H1 (cell line): Measurements from ENCODE around the gene PANX2. TPM values are rescaled to one million over a fixed set of nuclear protein-coding genes. Genes with fewer than 3 reads are reported as not detected.
A peak's percentile ranks its signal among the peaks of the same experiment; 100 is the strongest.

Source experiments
- CTCF ChIA-PET: fragments of 300-600 bp; sonication (Branson Sonifier 250); formaldehyde crosslinking; loops from one replicate; lab custom pipeline; 2021; ENCODE audit not compliant: partially characterized antibody; lab: Charles Lee
- POLR2A ChIA-PET: fragments of 300-600 bp; sonication (Branson Sonifier 250); formaldehyde crosslinking; loops from one replicate; lab custom pipeline; 2021; ENCODE audit warnings: inconsistent platforms; ENCODE audit not compliant: partially characterized antibody; lab: Charles Lee
- DNase-seq, 2 experiments: peaks; one replicate each; pipeline versions ENCODE4 v3.0.0 to v3.0.0-alpha.2; 2010 to 2022; ENCODE audit warnings: low spot score in 2 of 2, low read depth in 1 of 2, mixed read lengths in 1 of 2
- FAIRE-seq: peaks from 2 replicates; lab custom pipeline; 2011; peaks lifted over from hg19 to GRCh38; lab: Jason Lieb, UNC
- H2AFZ ChIP-seq: 2 replicates; pipeline ENCODE4 v1.8.1; 2012; ENCODE audit warnings: low read length, inconsistent platforms
- H2AK5ac ChIP-seq: 2 replicates; pipeline ENCODE4 v1.6.1; 2013; ENCODE audit warnings: low read depth, low read length
- H2BK120ac ChIP-seq: replicated peaks from 2 replicates; pipeline ENCODE3; 2013; ENCODE audit warnings: low read depth, low read length, inconsistent platforms
- H2BK12ac ChIP-seq: 2 replicates; pipeline ENCODE4 v1.6.1; 2013; ENCODE audit warnings: low read depth, low read length
- H2BK15ac ChIP-seq: 2 replicates; pipeline ENCODE4 v1.6.1; 2013; ENCODE audit warnings: low read length
- H2BK20ac ChIP-seq: 2 replicates; pipeline ENCODE4 v1.6.1; 2013; ENCODE audit warnings: low read length
- H2BK5ac ChIP-seq: 2 replicates; pipeline ENCODE4 v1.6.1; 2013; ENCODE audit warnings: low read depth, low read length
- H3K14ac ChIP-seq: 2 replicates; pipeline ENCODE4 v1.6.1; 2013; ENCODE audit warnings: inconsistent platforms; ENCODE audit not compliant: insufficient read length
- H3K18ac ChIP-seq: 2 replicates; pipeline ENCODE4 v1.6.1; 2013; ENCODE audit warnings: low read length; ENCODE audit errors: extremely low read depth
- H3K23ac ChIP-seq: 2 replicates; pipeline ENCODE4 v1.6.1; 2013; ENCODE audit warnings: inconsistent platforms; ENCODE audit not compliant: insufficient read length
- H3K23me2 ChIP-seq: 2 replicates; pipeline ENCODE4 v1.6.1; 2013; ENCODE audit warnings: low read depth, low read length
- H3K27ac ChIP-seq: 2 replicates; pipeline ENCODE4 v1.6.1; 2011; ENCODE audit warnings: low read depth, low read length, inconsistent platforms
- H3K27me3 ChIP-seq, 4 experiments: replicated peaks in 1 of 4; 1 replicate in 1 of 4; 2 replicates in 3 of 4; pipeline versions ENCODE4 v1.6.1 to v1.8.1; 2011 to 2013; ENCODE audit warnings: low read length in 3 of 4, mild to moderate bottlenecking in 3 of 4, inconsistent platforms in 2 of 4, mixed read lengths in 2 of 4, moderate library complexity in 1 of 4; ENCODE audit not compliant: control insufficient read depth in 3 of 4, insufficient read depth in 3 of 4; ENCODE audit errors: extremely low read depth in 1 of 4
- H3K36me3 ChIP-seq, 4 experiments: 2 replicates each; pipeline versions ENCODE4 v1.6.1 to v1.8.1; 2011 to 2013; ENCODE audit warnings: mild to moderate bottlenecking in 4 of 4, low read length in 3 of 4, moderate library complexity in 2 of 4, control low read depth in 1 of 4, inconsistent platforms in 1 of 4; ENCODE audit not compliant: insufficient read depth in 4 of 4, control insufficient read depth in 2 of 4
- H3K4ac ChIP-seq: replicated peaks from 2 replicates; pipeline ENCODE3; 2013; ENCODE audit warnings: low read length, low read depth, mixed read lengths, inconsistent platforms; ENCODE audit not compliant: insufficient read length
- H3K4me1 ChIP-seq, 4 experiments: replicated peaks in 1 of 4; 1 replicate in 1 of 4; 2 replicates in 3 of 4; pipeline versions ENCODE4 v1.6.1 to v1.8.1; 2011 to 2013; ENCODE audit warnings: low read length in 3 of 4, inconsistent platforms in 2 of 4, mixed read lengths in 1 of 4; ENCODE audit not compliant: insufficient read depth in 4 of 4, control insufficient read depth in 3 of 4
- H3K4me2 ChIP-seq, 2 experiments: 2 replicates each; pipeline versions ENCODE4 v1.6.1 to v1.8.1; 2011 to 2013; ENCODE audit warnings: low read depth in 2 of 2, low read length in 2 of 2, control low read depth in 1 of 2, inconsistent platforms in 1 of 2, mild to moderate bottlenecking in 1 of 2; ENCODE audit not compliant: insufficient read depth in 1 of 2
- H3K4me3 ChIP-seq, 4 experiments: fragments of 200-600, 300-600 bp in 1 of 4; sonication (generic), shearing (Covaris generic), sonication (Bioruptor Twin) in 1 of 4; 2 replicates each; pipeline versions ENCODE4 v1.5.1 to v1.8.1; 2011 to 2016; ENCODE audit warnings: low read length in 4 of 4, low read depth in 3 of 4, control low read depth in 2 of 4, inconsistent platforms in 2 of 4, mild to moderate bottlenecking in 2 of 4, mixed read lengths in 1 of 4, moderate library complexity in 1 of 4; ENCODE audit not compliant: insufficient read depth in 2 of 4; ENCODE audit errors: extremely low read depth in 1 of 4
- H3K56ac ChIP-seq: replicated peaks from 2 replicates; pipeline ENCODE3; 2013; ENCODE audit warnings: low read depth, mild to moderate bottlenecking, mixed read lengths, low read length, inconsistent platforms; ENCODE audit not compliant: insufficient read length
- H3K79me1 ChIP-seq: 2 replicates; pipeline ENCODE4 v1.6.1; 2013; ENCODE audit warnings: low read depth, low read length, control low read depth
- H3K79me2 ChIP-seq, 2 experiments: 2 replicates each; pipeline versions ENCODE4 v1.6.1 to v1.8.1; 2012 to 2013; ENCODE audit warnings: low read length in 2 of 2, mild to moderate bottlenecking in 2 of 2, inconsistent platforms in 1 of 2; ENCODE audit not compliant: insufficient read depth in 2 of 2, control insufficient read depth in 1 of 2
- H3K9ac ChIP-seq, 4 experiments: replicated peaks in 1 of 4; 1 replicate in 1 of 4; 2 replicates in 3 of 4; pipeline versions ENCODE4 v1.6.1 to v1.8.1; 2011 to 2013; ENCODE audit warnings: low read depth in 3 of 4, low read length in 3 of 4, control low read depth in 2 of 4, mild to moderate bottlenecking in 2 of 4, moderate library complexity in 2 of 4, inconsistent platforms in 1 of 4; ENCODE audit errors: extremely low read depth in 1 of 4
- H3K9me3 ChIP-seq, 2 experiments: 2 replicates each; pipeline versions ENCODE4 v1.6.1 to v1.8.1; 2012 to 2013; ENCODE audit warnings: mild to moderate bottlenecking in 2 of 2, moderate library complexity in 2 of 2, control low read depth in 1 of 2, inconsistent platforms in 1 of 2, low read depth in 1 of 2, low read length in 1 of 2, mixed read lengths in 1 of 2; ENCODE audit not compliant: insufficient read depth in 2 of 2
- H4K20me1 ChIP-seq, 2 experiments: replicated peaks in 1 of 2; 2 replicates each; pipeline versions ENCODE3 to v1.8.1; 2011 to 2013; ENCODE audit warnings: inconsistent platforms in 2 of 2, low read length in 2 of 2, mild to moderate bottlenecking in 1 of 2; ENCODE audit not compliant: insufficient read depth in 2 of 2, control insufficient read depth in 1 of 2
- H4K5ac ChIP-seq: 2 replicates; pipeline ENCODE4 v1.6.1; 2013; ENCODE audit warnings: low read length, low read depth, mixed read lengths, inconsistent platforms; ENCODE audit not compliant: insufficient read length
- H4K8ac ChIP-seq: 2 replicates; pipeline ENCODE4 v1.8.0; 2013; ENCODE audit warnings: mild to moderate bottlenecking, moderate library complexity, low read length, inconsistent platforms; ENCODE audit not compliant: insufficient read depth; ENCODE audit errors: extremely low read depth
- H4K91ac ChIP-seq: replicated peaks from 2 replicates; pipeline ENCODE3; 2013; ENCODE audit warnings: low read length, mixed read lengths, inconsistent platforms; ENCODE audit not compliant: insufficient read length
- CEBPB ChIP-seq: IDR thresholded peaks from 2 replicates; pipeline ENCODE4 v1.6.1; 2012; ENCODE audit warnings: low read depth, low read length
- E2F6 ChIP-seq: IDR thresholded peaks from 2 replicates; pipeline ENCODE4 v1.6.1; 2012; ENCODE audit warnings: inconsistent platforms
- NANOG ChIP-seq: IDR thresholded peaks from 2 replicates; pipeline ENCODE4 v1.6.1; 2011; ENCODE audit warnings: low read length, low read depth, mild to moderate bottlenecking, inconsistent platforms; ENCODE audit not compliant: insufficient read depth, poor library complexity, severe bottlenecking
- POU5F1 ChIP-seq: IDR thresholded peaks from 2 replicates; pipeline ENCODE4 v1.6.1; 2011; ENCODE audit warnings: low read depth, mild to moderate bottlenecking, low read length, moderate library complexity
- RNF2 ChIP-seq: fragments of 200-900, 300-1000 bp; sonication (generic); IDR thresholded peaks from 2 replicates; pipeline ENCODE4 v1.7.1; 2016; ENCODE audit warnings: borderline replicate concordance, low read depth, mild to moderate bottlenecking, antibody characterized with exemption, low read length; ENCODE audit not compliant: poor library complexity, severe bottlenecking; ENCODE audit errors: missing control alignments
- SUZ12 ChIP-seq: fragments of 200-600 bp; sonication (generic); IDR thresholded peaks from 2 replicates; pipeline ENCODE4 v1.6.1; 2012; ENCODE audit warnings: mild to moderate bottlenecking, inconsistent platforms, low read length, moderate library complexity, mixed read lengths
- TAF1 ChIP-seq: IDR thresholded peaks from 2 replicates; pipeline ENCODE4 v1.6.1; 2011; ENCODE audit warnings: mild to moderate bottlenecking, low read depth, low read length
- ZNF274 ChIP-seq: IDR thresholded peaks from 2 replicates; pipeline ENCODE4 v1.7.0; 2012; ENCODE audit warnings: low read length, borderline replicate concordance; ENCODE audit errors: extremely low read depth
- WGBS, 2 experiments: shearing (Covaris generic) in 1 of 2; methylation state at CpG; one replicate each; pipeline versions ENCODE4 v1.1.6 to v1.1.7; 2013 to 2015; ENCODE audit warnings: low lambda C conversion rate in 2 of 2, mixed read lengths in 2 of 2, inconsistent platforms in 1 of 2, low coverage in 1 of 2, missing lambda C conversion rate in 1 of 2; ENCODE audit not compliant: insufficient replicate concordance in 2 of 2, insufficient coverage in 1 of 2, insufficient read length in 1 of 2; ENCODE audit errors: extremely low coverage in 1 of 2, missing lambda C conversion rate in 1 of 2; 5-methylcytosine and 5-hydroxymethylcytosine counted together
- polyA plus RNA-seq, 7 experiments: library from polyadenylated mRNA; depleted of rRNA in 3 of 7; stranded (reverse) in 5 of 7; unstranded in 2 of 7; fragments of >200 nt in 5 of 7; fragments of 200-250 nt in 2 of 7; gene quantifications; 1 replicate in 5 of 7; 2 replicates in 1 of 7; 4 replicates in 1 of 7; pipeline versions ENCODE4 v1.2.1 to v1.2.3, GENCODE V29; 2011 to 2013; ENCODE audit warnings: missing spikeins in 2 of 7, mixed read lengths in 2 of 7
- total RNA-seq: library from RNA; stranded (reverse); fragmentation: NEBNext Ultra II Directional; extraction: Animal tissue kit (Norgen Biotek cat#: 25700); gene quantifications from 2 replicates; pipeline ENCODE4 v1.2.1, GENCODE V29; 2021

The PANX2 gene
- total and polyA plus RNA-seq, 2 of the 8 experiments (the other 6 are each of a cell fraction or from before 2014, with no cell fraction given), result 3.5 to 5.0 TPM

- H3K9ac ChIP-seq, result no peak overlapping the region
- DNase-seq, result no peak
- POLR2A ChIA-PET, result interaction anchor here (1.8 kb wide), 1 partner anchor 16 kb away, joined by 9 read pairs; no protein-coding TSS in a partner anchor
- H3K14ac ChIP-seq, result no peak overlapping the region
- peaks cover 0 to 7% (median 2%) of the 10 kb centered on the region in 4 experiments; a peak in 4 of 8 replicates for H3K36me3 ChIP-seq
- peaks cover 21 to 32% of the 10 kb centered on the region in 2 experiments for H4K20me1 ChIP-seq
- WGBS, 2 experiments, result 86% methylated on average over 20 of the region's 20 CpGs; no CpG with 5 or more reads in 1 of the 2 experiments
- H2AFZ ChIP-seq, result no peak overlapping the region
- H4K5ac ChIP-seq, result no peak overlapping the region
- no peak overlapping the region for H2BK5ac ChIP-seq
- TF ChIP-seq POU5F1 (no peak), CEBPB (no peak), NANOG (no peak), TAF1 (no peak), E2F6 (peak; percentile 35; the same call in 1 of the 2 replicates), ZNF274 (no peak), SUZ12 (no peak), RNF2 (no peak)
- TF ChIP-seq, all 59 proteins: peak for 1
- Histone ChIP-seq H3K56ac (no peak overlapping the region), H3K79me1 (peaks cover 12% of the 10 kb centered on the region), H2BK12ac (no peak overlapping the region), H2BK20ac (no peak overlapping the region), H4K8ac (no peak overlapping the region), H3K4me1 (peaks cover 2 to 26% (median 12%) of the 10 kb centered on the region in 4 experiments; a peak in 6 of 7 replicates), H3K23me2 (peaks cover 8% of the 10 kb centered on the region; the same call in 1 of the 2 replicates), H3K9me3 (no peaks in the 10 kb centered on the region), H3K27me3 (peaks cover 0 to 10% (median 4%) of the 10 kb centered on the region in 4 experiments; a peak in 3 of 7 replicates), H3K18ac (no peak overlapping the region), H3K4ac (no peak overlapping the region), H2BK120ac (no peak overlapping the region), H4K91ac (no peak overlapping the region), H3K4me2 (no peak overlapping the region), H2AK5ac (no peak overlapping the region), H3K23ac (no peak overlapping the region), H3K4me3 (no peak overlapping the region), H2BK15ac (no peak overlapping the region), H3K79me2 (peaks cover 0 to 23% of the 10 kb centered on the region in 2 experiments; a peak in 1 of 4 replicates), H3K27ac (no peak overlapping the region)
- FAIRE-seq, result no peak
- CTCF ChIA-PET, result interaction anchor here (0.8 to 4.4 kb wide), 12 partner anchors 12 to 130 kb away, joined by 3 to 21 read pairs (median 4); no protein-coding TSS in a partner anchor
Observed at GRCh38 chr22:50189184-50189848, 18.8 kb downstream of the PANX2 start.
